K562 (cell line): ENCODE data around the gene MICU1. TPM values are rescaled to one million over a fixed set of nuclear protein-coding genes. Genes with fewer than 3 reads are reported as not detected.

Experiments
- polyA plus RNA-seq, 8 experiments: library from polyadenylated mRNA; depleted of rRNA in 4 of 8; stranded (reverse) in 5 of 8; unstranded in 3 of 8; fragments of >200 nt; fragmentation: Nextera tagmentation in 2 of 8; fragmentation: Illumina TruSeq in 1 of 8; extraction: Ambion mirVana in 2 of 8; extraction: Trizol in 1 of 8; gene quantifications; 2 replicates each; pipeline versions ENCODE4 v1.2.1 to v1.2.3, GENCODE V29; 2011 to 2014; ENCODE audit warnings: inconsistent platforms in 1 of 8, missing spikeins in 1 of 8
- small RNA-seq: library from RNA; depleted of rRNA; stranded (forward); fragments of <200 nt; gene quantifications from one replicate; pipeline ENCODE3, GENCODE V24; 2014
- total RNA-seq, 7 experiments: library from RNA; depleted of rRNA in 6 of 7; stranded (reverse); fragments of >200 nt in 6 of 7; fragmentation: Illumina TruSeq in 2 of 7; extraction: Trizol in 2 of 7; gene quantifications; 2 replicates each; pipeline versions ENCODE4 v1.2.1 to v1.2.3, GENCODE V29; 2011 to 2021; ENCODE audit warnings: low replicate concordance in 1 of 7

The MICU1 gene
- total and polyA plus RNA-seq, 9 of the 15 experiments (the other 6 are each of a cell fraction or from before 2014, with no cell fraction given), result 29.3 to 76.8 (median 48.4) TPM

Small RNAs within 50 kb of the gene (small RNA-seq; reads per million reads assigned to genes)
- gene AL513185.2 (not detected), gene HMGN2P34 (not detected), gene RF00019 (not detected), gene RN7SL840P (not detected), gene RNU6-805P (not detected)

Other genes with a start within 250 kb of the MICU1 start
- 19.1 and 20.9 TPM in 2 replicates for gene MCU, start 66.1 kb upstream of the MICU1 start, total RNA-seq (2014; rRNA removed)
- 20.3 and 21.2 TPM in 2 replicates for gene MCU, start 66.1 kb upstream of the MICU1 start, total RNA-seq (2014; rRNA removed; fragmentation: Illumina TruSeq; extraction: Trizol)
- gene MCU, start 66.1 kb upstream of the MICU1 start, total RNA-seq (2015; rRNA removed; fragmentation: Illumina TruSeq; extraction: Trizol), result 26.1 and 27.7 TPM in 2 replicates
- 21.3 and 23.7 TPM in 2 replicates for gene MCU, start 66.1 kb upstream of the MICU1 start, total RNA-seq (2021)
- gene MCU, start 66.1 kb upstream of the MICU1 start, polyA plus RNA-seq (2011; rRNA removed), result 85.6 and 88.8 TPM in 2 replicates
- 23.6 and 34.9 TPM in 2 replicates for gene MCU, start 66.1 kb upstream of the MICU1 start, polyA plus RNA-seq (2014; fragmentation: Illumina TruSeq; extraction: Trizol)
- gene MCU, start 66.1 kb upstream of the MICU1 start, polyA plus RNA-seq (2014; fragmentation: Nextera tagmentation; extraction: Ambion mirVana), result 10 to 100 TPM in 1 of 2 experiments, 1 to 10 TPM in 1; 8.2 to 11.1 TPM
- gene MCU, start 66.1 kb upstream of the MICU1 start, polyA plus RNA-seq (2014; rRNA removed), result 25.6 and 26.3 TPM in 2 replicates